22Rv1 (cell line): ENCODE data around the gene CEP120.

Experiments used
- CTCF ChIP-seq: fragments of 450-650 bp; IDR thresholded peaks from 2 replicates; pipeline ENCODE4 v1.5.1; 2017; ENCODE audit warnings: mild to moderate bottlenecking
- ZFX ChIP-seq: fragments of 450-650 bp; IDR thresholded peaks from 2 replicates; pipeline ENCODE4 v1.6.1; 2017; ENCODE audit warnings: antibody characterized with exemption, borderline replicate concordance

- TF ChIP-seq ZFX (no peak), CTCF (no peak)
Measured at GRCh38 chr5:123450114-123450513, 26.9 kb upstream of the CEP120 start.
